PFSK-1 (cell line): ENCODE results near the gene ARPC4.

Source experiments
- FOXP2 ChIP-seq: optimal IDR thresholded peaks from 2 replicates; pipeline ENCODE3; 2011; ENCODE audit warnings: borderline replicate concordance, control low read depth, inconsistent platforms; ENCODE audit not compliant: insufficient read depth; ENCODE audit errors: extremely low read length, extremely low read depth
- POLR2AphosphoS5 ChIP-seq: IDR thresholded peaks from 2 replicates; pipeline ENCODE4 v1.6.1; 2012; ENCODE audit warnings: low read depth, mild to moderate bottlenecking, control low read depth, low read length, moderate library complexity
- REST ChIP-seq, 2 experiments: IDR thresholded peaks; 2 replicates each; pipeline versions ENCODE4 v1.6.1 to v1.8.0; 2011 to 2012; ENCODE audit warnings: low read depth in 2 of 2, low read length in 2 of 2, control low read depth in 1 of 2, inconsistent platforms in 1 of 2, mild to moderate bottlenecking in 1 of 2, moderate library complexity in 1 of 2; ENCODE audit not compliant: insufficient read depth in 1 of 2
- SIN3A ChIP-seq: IDR thresholded peaks from 2 replicates; pipeline ENCODE4 v1.6.1; 2012; ENCODE audit warnings: mild to moderate bottlenecking, low read length, moderate library complexity, borderline replicate concordance; ENCODE audit not compliant: insufficient read depth
- TAF1 ChIP-seq: IDR thresholded peaks from 2 replicates; pipeline ENCODE4 v1.6.1; 2012; ENCODE audit warnings: low read length, control low read depth, borderline replicate concordance; ENCODE audit not compliant: insufficient read depth

ARPC4 gene

GRCh38 chr3:9831253-9831652, 38.4 kb downstream of the ARPC4 start:
- TF ChIP-seq POLR2AphosphoS5 (no peak), TAF1 (no peak), REST (IDR thresholded peaks at IDR 0.05; ENCODE audit: insufficient read depth in 1 of 2, low read depth in 2 of 2, low read length in 2 of 2) (no peak), SIN3A (no peak), FOXP2 (no peak)

- no peak for TF ChIP-seq SIN3A
- no peak for TF ChIP-seq FOXP2
- no peak for TF ChIP-seq POLR2AphosphoS5
- TF ChIP-seq REST (IDR thresholded peaks at IDR 0.05; ENCODE audit: insufficient read depth in 1 of 2, low read depth in 2 of 2, low read length in 2 of 2), result no peak
- TF ChIP-seq TAF1, result no peak
Measured at GRCh38 chr3:9833078-9833477, 40.2 kb downstream of the ARPC4 start.

- TF ChIP-seq FOXP2, result no peak
- TF ChIP-seq POLR2AphosphoS5, result no peak
- TF ChIP-seq TAF1, result no peak
- no peak for TF ChIP-seq REST (IDR thresholded peaks at IDR 0.05; ENCODE audit: insufficient read depth in 1 of 2, low read depth in 2 of 2, low read length in 2 of 2)
- no peak for TF ChIP-seq SIN3A
Measured at GRCh38 chr3:9834520-9835380, 41.9 kb downstream of the ARPC4 start.

- TF ChIP-seq SIN3A (no peak), REST (IDR thresholded peaks at IDR 0.05; ENCODE audit: insufficient read depth in 1 of 2, low read depth in 2 of 2, low read length in 2 of 2) (no peak), TAF1 (no peak), FOXP2 (no peak), POLR2AphosphoS5 (no peak)
Measured at GRCh38 chr3:9837701-9838582, 45.1 kb downstream of the ARPC4 start.
